Gastrocnemius medialis (tissue), 4 donors: ENCODE data around the gene CACNA1D.

Source experiments
- CTCF ChIP-seq, 5 experiments: fragments of 450-650 bp in 3 of 5; fragments of 200-600 bp in 2 of 5; sonication (generic) in 2 of 5; IDR thresholded peaks in 4 of 5; conservative IDR thresholded peaks in 1 of 5; 1 replicate in 4 of 5; 2 replicates in 1 of 5; pipeline ENCODE4 v1.5.1; 2016 to 2019; ENCODE audit warnings: antibody characterized with exemption in 5 of 5, mild to moderate bottlenecking in 3 of 5, moderate library complexity in 3 of 5
- POLR2A ChIP-seq, 2 donors: fragments of 450-650 bp; IDR thresholded peaks; one replicate each; pipeline ENCODE4 v1.6.1; 2017; ENCODE audit warnings: antibody characterized with exemption in 2 of 2, mild to moderate bottlenecking in 2 of 2, moderate library complexity in 2 of 2

GRCh38 chr3:53604232-53604631 is 109.8 kb downstream of the CACNA1D start:
- TF ChIP-seq CTCF (IDR thresholded peaks at IDR 0.05 in 4 of 5, conservative IDR thresholded peaks at IDR 0.05 in 1 of 5) (no peak), POLR2A (IDR thresholded peaks at IDR 0.05) (no peak)
